Tibial artery (tissue), 4 donors: ENCODE measurements around the gene MPDZ.

Experiments
- DNase-seq, 2 donors: peaks; one replicate each; pipeline ENCODE4 v3.0.0-alpha.2; 2019
- H3K27ac ChIP-seq, 2 donors: fragments of 200-600 bp; sonication (generic) in 1 of 2; 1 replicate in 1 of 2; 2 replicates in 1 of 2; pipeline ENCODE4 v1.5.1; 2018 to 2019; ENCODE audit warnings: mild to moderate bottlenecking in 1 of 2
- H3K27me3 ChIP-seq, 2 donors: fragments of 200-600 bp; sonication (generic) in 1 of 2; one replicate each; pipeline versions ENCODE4 v1.5.1 to v1.6.0; 2016 to 2019
- H3K36me3 ChIP-seq, 3 donors: fragments of 200-600 bp; sonication (generic) in 2 of 3; one replicate each; pipeline ENCODE4 v1.5.1; 2016 to 2019; ENCODE audit warnings: mild to moderate bottlenecking in 2 of 3
- H3K4me1 ChIP-seq, 4 donors: fragments of 200-600 bp; sonication (generic) in 2 of 4; 1 replicate in 3 of 4; 2 replicates in 1 of 4; pipeline ENCODE4 v1.5.1; 2016 to 2019
- H3K4me3 ChIP-seq, 2 donors: fragments of 200-600 bp; sonication (generic) in 1 of 2; 1 replicate in 1 of 2; 2 replicates in 1 of 2; pipeline ENCODE4 v1.5.1; 2018 to 2019; ENCODE audit warnings: mild to moderate bottlenecking in 2 of 2
- H3K9me3 ChIP-seq, 3 donors: fragments of 200-600 bp; sonication (generic) in 1 of 3; one replicate each; pipeline ENCODE4 v1.5.1; 2016 to 2019
- CTCF ChIP-seq, 2 experiments: fragments of 200-600 bp in 1 of 2; fragments of 450-650 bp in 1 of 2; IDR thresholded peaks; one replicate each; pipeline ENCODE4 v1.5.1; 2017 to 2019; ENCODE audit warnings: antibody characterized with exemption in 2 of 2, mild to moderate bottlenecking in 1 of 2, moderate library complexity in 1 of 2
- intact Hi-C: fragments of 100-400 bp; cut with DNase I; formaldehyde crosslinking; loops from one replicate; pipeline ENCODE4 v1.15.0; 2023; ENCODE audit warnings: low total_unique reads

The MPDZ gene

DNA sequence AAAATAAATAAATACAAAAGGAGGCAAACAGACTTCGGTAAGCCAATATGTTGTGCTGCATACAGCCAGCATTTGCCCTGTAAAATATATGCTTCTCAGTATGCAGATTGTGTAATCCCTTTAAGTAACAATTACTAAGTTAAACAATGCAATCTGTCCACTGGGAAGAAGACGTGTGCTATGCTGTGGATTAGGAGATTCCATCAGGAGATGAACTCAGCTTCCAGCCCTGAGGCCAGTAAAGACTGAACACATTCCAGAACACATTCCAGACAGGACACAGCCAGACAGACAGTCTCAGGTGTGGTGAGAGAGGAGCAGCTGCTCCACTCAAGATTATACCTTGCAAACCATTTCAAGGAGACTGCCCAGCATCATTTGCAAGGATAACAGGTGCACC is 97.8 kb downstream of the MPDZ start:
- H3K27me3 ChIP-seq = no peaks in the 10 kb centered on the region
- DNase-seq = no peak
- intact Hi-C loops = no loop called here
- peaks cover 12 to 19% (median 15%) of the 10 kb centered on the region in 3 donors for H3K36me3 ChIP-seq
- H3K9me3 ChIP-seq = no peaks in the 10 kb centered on the region
- no peak overlapping the region for H3K27ac ChIP-seq
- no peak for TF ChIP-seq CTCF (IDR thresholded peaks at IDR 0.05)
- no peak overlapping the region for H3K4me3 ChIP-seq
- H3K4me1 ChIP-seq = peaks cover 0 to 27% (median 2%) of the 10 kb centered on the region in 4 donors

- H3K4me1 ChIP-seq = peaks cover 0 to 25% (median 2%) of the 10 kb centered on the region in 4 donors
- H3K4me3 ChIP-seq = no peak overlapping the region
- DNase-seq = no peak
- peaks cover 23 to 30% (median 28%) of the 10 kb centered on the region in 3 donors for H3K36me3 ChIP-seq
- intact Hi-C loops = no loop called here
- no peaks in the 10 kb centered on the region for H3K27me3 ChIP-seq
- no peak overlapping the region for H3K27ac ChIP-seq
- no peaks in the 10 kb centered on the region for H3K9me3 ChIP-seq
- TF ChIP-seq CTCF (IDR thresholded peaks at IDR 0.05) = no peak
Measured at GRCh38 chr9:13179257-13179656, 100.2 kb downstream of the MPDZ start.

DNA sequence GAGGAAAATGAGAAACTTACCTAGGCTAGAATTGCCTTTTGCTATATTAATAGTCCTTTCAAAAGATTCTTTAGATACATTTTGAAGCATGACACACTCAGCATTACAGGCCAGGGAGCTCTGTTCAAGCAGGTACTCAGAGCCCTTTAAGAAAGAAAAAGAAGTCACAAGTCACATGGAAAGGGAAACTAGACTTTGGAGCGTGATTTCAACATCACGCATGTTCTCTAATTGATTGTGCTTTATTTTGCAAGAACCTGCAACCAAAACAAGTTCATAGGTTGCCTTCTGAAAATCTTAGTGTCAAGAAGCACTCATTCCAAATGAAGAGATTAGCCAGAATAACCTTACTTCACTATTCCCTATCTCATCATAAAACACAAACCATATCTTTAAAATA is 103.8 kb downstream of the MPDZ start:
- no peak for DNase-seq
- Histone ChIP-seq H3K36me3 (peaks cover 19 to 34% (median 30%) of the 10 kb centered on the region in 3 donors), H3K27me3 (no peaks in the 10 kb centered on the region), H3K4me3 (no peak overlapping the region), H3K9me3 (no peaks in the 10 kb centered on the region), H3K4me1 (peaks cover 0 to 12% (median 2%) of the 10 kb centered on the region in 4 donors), H3K27ac (no peak overlapping the region)
- no peak for TF ChIP-seq CTCF (IDR thresholded peaks at IDR 0.05)
- intact Hi-C loops = no loop called here

DNA sequence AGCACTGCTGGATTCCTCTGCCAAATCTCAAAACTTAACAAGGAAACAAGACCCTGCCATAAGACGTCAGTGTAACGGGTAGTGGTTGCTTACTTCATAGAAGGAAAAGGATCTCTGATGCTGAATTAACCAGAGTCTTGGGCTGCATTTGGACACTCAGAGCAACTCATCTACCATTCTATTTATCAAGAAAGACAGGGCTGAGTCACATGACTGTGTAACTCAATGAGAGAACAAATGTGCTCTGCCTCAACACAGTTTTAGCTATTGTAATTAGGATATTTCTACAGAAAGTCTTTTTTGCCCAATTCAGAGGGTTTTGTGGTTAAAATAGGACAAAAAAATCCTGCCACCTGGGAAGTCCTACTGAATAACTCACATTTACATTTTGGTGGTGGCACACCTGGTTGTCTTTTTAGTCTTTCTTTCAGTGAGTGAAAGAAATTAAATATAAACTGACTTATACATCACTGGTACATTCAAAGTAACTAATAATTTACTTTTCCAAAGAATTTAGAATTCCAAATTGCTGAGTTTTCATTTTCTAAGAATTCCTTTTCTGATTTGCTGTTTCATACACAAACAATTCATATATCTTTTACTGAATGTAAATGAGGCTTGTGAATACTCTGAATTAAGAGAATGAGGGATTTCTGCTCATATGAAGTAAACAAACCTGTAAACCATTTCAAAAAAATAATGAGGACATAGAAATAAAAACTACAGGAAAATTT is 104.4 kb downstream of the MPDZ start:
- H3K36me3 ChIP-seq = peaks cover 19 to 34% (median 34%) of the 10 kb centered on the region in 3 donors
- no peak for DNase-seq
- no peak overlapping the region for H3K4me3 ChIP-seq
- intact Hi-C loops = no loop called here
- no peak for TF ChIP-seq CTCF (IDR thresholded peaks at IDR 0.05)
- peaks cover 0 to 10% (median 2%) of the 10 kb centered on the region in 4 donors for H3K4me1 ChIP-seq
- H3K27ac ChIP-seq = no peak overlapping the region
- no peaks in the 10 kb centered on the region for H3K9me3 ChIP-seq
- no peaks in the 10 kb centered on the region for H3K27me3 ChIP-seq

DNA sequence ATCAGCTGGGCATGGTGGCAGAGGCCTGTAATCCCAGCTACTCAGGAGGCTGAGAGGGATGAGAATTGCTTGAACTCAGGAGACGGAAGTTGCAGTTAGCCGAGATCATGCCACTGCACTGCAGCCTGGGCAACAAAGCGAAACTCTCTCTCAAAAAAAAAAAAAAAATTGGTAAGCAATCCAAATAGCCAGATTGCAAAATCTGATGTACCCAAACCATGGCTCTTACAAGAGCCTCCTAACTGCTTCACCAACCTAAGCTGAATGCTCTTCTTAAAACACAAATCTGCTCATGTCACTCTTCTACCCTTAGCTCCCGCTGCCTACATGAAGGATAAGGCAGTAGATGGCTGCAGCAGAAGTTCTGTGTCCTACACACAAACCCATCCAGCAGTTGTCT is 105.9 kb downstream of the MPDZ start:
- no peaks in the 10 kb centered on the region for H3K4me1 ChIP-seq

More for the DNA sequence above, 105.9 kb downstream of the MPDZ start:
- Histone ChIP-seq H3K4me3 (no peak overlapping the region), H3K9me3 (no peaks in the 10 kb centered on the region), H3K27ac (no peak overlapping the region), H3K36me3 (peaks cover 21 to 34% (median 34%) of the 10 kb centered on the region in 3 donors), H3K27me3 (no peaks in the 10 kb centered on the region)
- intact Hi-C loops = no loop called here
- DNase-seq = no peak
- TF ChIP-seq CTCF (IDR thresholded peaks at IDR 0.05) = no peak
